Endodermal cell (in vitro differentiated cells): ENCODE data around the gene UMODL1. TPM values are rescaled to one million over a fixed set of nuclear protein-coding genes. Genes with fewer than 3 reads are reported as not detected.

ENCODE experiments used
- DNase-seq: peaks from one replicate; pipeline ENCODE4 v3.0.0-alpha.2; 2017
- H3K27ac ChIP-seq: 2 replicates; pipeline ENCODE4 v1.5.1; 2013; ENCODE audit warnings: mild to moderate bottlenecking, low read depth, low read length, moderate library complexity
- H3K27me3 ChIP-seq: 2 replicates; pipeline ENCODE4 v1.6.1; 2013; ENCODE audit warnings: mild to moderate bottlenecking, low read length, moderate library complexity; ENCODE audit not compliant: insufficient read depth, control insufficient read depth, poor library complexity, severe bottlenecking
- H3K36me3 ChIP-seq: 2 replicates; pipeline ENCODE4 v1.7.0; 2013; ENCODE audit warnings: mild to moderate bottlenecking, low read length, moderate library complexity; ENCODE audit not compliant: control insufficient read depth, insufficient read depth
- H3K4me1 ChIP-seq: one replicate; pipeline ENCODE4 v1.7.0; 2013; ENCODE audit warnings: low read length; ENCODE audit not compliant: control insufficient read depth, insufficient read depth
- H3K4me3 ChIP-seq: 2 replicates; pipeline ENCODE4 v1.5.1; 2013; ENCODE audit warnings: mild to moderate bottlenecking, low read length, moderate library complexity
- H3K9ac ChIP-seq: 2 replicates; pipeline ENCODE4 v1.6.1; 2013; ENCODE audit warnings: mild to moderate bottlenecking, low read length, moderate library complexity; ENCODE audit not compliant: poor library complexity, severe bottlenecking; ENCODE audit errors: extremely low read depth
- H3K9me3 ChIP-seq: 2 replicates; pipeline ENCODE4 v1.6.1; 2013; ENCODE audit warnings: mild to moderate bottlenecking, low read length, moderate library complexity; ENCODE audit not compliant: control insufficient read depth
- H3K27ac Mint-ChIP-seq: 2 replicates; pipeline ENCODE4 v1.8.0; 2020; ENCODE audit warnings: mixed read lengths
- H3K27me3 Mint-ChIP-seq: 2 replicates; pipeline ENCODE4 v1.8.0; 2021; ENCODE audit warnings: mild to moderate bottlenecking, mixed read lengths; ENCODE audit not compliant: insufficient read depth
- H3K36me3 Mint-ChIP-seq: 2 replicates; pipeline ENCODE4 v1.8.0; 2020; ENCODE audit warnings: low read depth, mixed read lengths
- H3K4me1 Mint-ChIP-seq: 2 replicates; pipeline ENCODE4 v1.8.0; 2020; ENCODE audit warnings: mixed read lengths
- H3K4me3 Mint-ChIP-seq: 2 replicates; pipeline ENCODE4 v1.8.0; 2020; ENCODE audit warnings: mild to moderate bottlenecking, moderate library complexity, mixed read lengths
- H3K9me3 Mint-ChIP-seq: 2 replicates; pipeline ENCODE4 v1.8.0; 2020; ENCODE audit warnings: mild to moderate bottlenecking, mixed read lengths
- WGBS, 2 experiments: methylation state at CpG; one replicate each; pipeline versions ENCODE4 v1.1.5 to v1.1.7; 2013; ENCODE audit warnings: missing lambda C conversion rate in 2 of 2, mixed read lengths in 1 of 2; ENCODE audit not compliant: insufficient coverage in 1 of 2, insufficient read length in 1 of 2; 5-methylcytosine and 5-hydroxymethylcytosine counted together
- total RNA-seq, 2 donors: library from RNA; stranded (reverse); fragmentation: NEBNext Ultra II Directional in 1 of 2; extraction: Animal tissue kit (Norgen Biotek cat#: 25700) in 1 of 2; gene quantifications; 2 replicates in 1 of 2; 3 replicates in 1 of 2; pipeline ENCODE4 v1.2.1, GENCODE V29; 2021
- TF ChIP-seq, protein P1 (sequence below): fragments of 200-600 bp; sonication (generic); conservative IDR thresholded peaks from 2 replicates; pipeline ENCODE4 v1.5.0; 2021; ENCODE audit warnings: antibody characterized with exemption, mild to moderate bottlenecking

The UMODL1 gene
- total RNA-seq, 2 donors from 2014 or later: 0.24 to 0.49 TPM

DNA sequence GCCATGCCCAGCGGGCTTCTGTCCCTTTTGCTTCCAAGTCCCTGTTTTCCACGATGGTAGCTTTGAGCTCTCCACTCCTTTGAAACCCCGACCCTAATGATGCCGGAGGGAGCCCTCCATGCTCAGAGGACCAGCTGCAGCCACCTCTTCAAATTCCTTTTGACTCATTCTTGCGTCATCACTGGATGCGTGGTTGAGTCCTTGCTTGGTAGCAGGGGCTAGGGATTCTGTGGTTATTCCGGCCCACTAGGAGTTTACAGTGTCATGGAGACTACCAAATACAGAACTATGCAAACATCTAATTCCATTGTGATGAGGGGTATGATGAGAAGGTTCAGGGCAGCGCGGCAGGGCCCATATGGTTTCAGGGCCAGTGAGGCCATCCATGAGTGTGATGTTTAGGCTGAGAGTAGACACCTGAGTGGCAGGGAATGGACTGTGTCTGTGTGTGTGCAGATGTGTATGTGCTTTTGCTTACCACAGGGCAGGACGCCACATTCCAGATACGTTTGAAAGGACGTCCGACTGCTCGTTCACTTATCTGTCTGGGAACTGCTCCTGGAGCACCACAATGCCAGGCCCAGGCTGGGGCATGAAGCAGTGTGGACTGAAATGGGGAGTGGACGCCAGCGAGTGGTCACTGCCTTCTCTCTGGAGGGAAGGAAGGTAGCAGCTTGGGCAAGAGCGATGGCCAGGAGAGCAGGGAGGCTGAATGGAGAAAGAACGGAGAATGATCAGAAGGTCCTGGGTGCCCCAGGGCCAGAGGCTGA is 30.5 kb upstream of the UMODL1 start:
- 77 to 93% methylated on average over 12 to 18 of the region's 18 CpGs for WGBS, 2 experiments
- no peaks in the 10 kb centered on the region for H3K36me3 Mint-ChIP-seq
- Histone ChIP-seq H3K36me3 (no peaks in the 10 kb centered on the region), H3K27ac (peak overlapping the region; percentile 53), H3K4me1 (no peaks in the 10 kb centered on the region), H3K4me3 (no peak overlapping the region), H3K9ac (no peak overlapping the region), H3K27me3 (no peaks in the 10 kb centered on the region), H3K9me3 (no peaks in the 10 kb centered on the region)
- peaks cover 2% of the 10 kb centered on the region for H3K4me1 Mint-ChIP-seq
- H3K4me3 Mint-ChIP-seq: no peak overlapping the region
- H3K27me3 Mint-ChIP-seq: no peaks in the 10 kb centered on the region
- H3K9me3 Mint-ChIP-seq: peaks cover 3% of the 10 kb centered on the region
- DNase-seq: no peak
- TF ChIP-seq, protein P1, sequence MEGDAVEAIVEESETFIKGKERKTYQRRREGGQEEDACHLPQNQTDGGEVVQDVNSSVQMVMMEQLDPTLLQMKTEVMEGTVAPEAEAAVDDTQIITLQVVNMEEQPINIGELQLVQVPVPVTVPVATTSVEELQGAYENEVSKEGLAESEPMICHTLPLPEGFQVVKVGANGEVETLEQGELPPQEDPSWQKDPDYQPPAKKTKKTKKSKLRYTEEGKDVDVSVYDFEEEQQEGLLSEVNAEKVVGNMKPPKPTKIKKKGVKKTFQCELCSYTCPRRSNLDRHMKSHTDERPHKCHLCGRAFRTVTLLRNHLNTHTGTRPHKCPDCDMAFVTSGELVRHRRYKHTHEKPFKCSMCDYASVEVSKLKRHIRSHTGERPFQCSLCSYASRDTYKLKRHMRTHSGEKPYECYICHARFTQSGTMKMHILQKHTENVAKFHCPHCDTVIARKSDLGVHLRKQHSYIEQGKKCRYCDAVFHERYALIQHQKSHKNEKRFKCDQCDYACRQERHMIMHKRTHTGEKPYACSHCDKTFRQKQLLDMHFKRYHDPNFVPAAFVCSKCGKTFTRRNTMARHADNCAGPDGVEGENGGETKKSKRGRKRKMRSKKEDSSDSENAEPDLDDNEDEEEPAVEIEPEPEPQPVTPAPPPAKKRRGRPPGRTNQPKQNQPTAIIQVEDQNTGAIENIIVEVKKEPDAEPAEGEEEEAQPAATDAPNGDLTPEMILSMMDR: no peak
- no peak overlapping the region for H3K27ac Mint-ChIP-seq

DNA sequence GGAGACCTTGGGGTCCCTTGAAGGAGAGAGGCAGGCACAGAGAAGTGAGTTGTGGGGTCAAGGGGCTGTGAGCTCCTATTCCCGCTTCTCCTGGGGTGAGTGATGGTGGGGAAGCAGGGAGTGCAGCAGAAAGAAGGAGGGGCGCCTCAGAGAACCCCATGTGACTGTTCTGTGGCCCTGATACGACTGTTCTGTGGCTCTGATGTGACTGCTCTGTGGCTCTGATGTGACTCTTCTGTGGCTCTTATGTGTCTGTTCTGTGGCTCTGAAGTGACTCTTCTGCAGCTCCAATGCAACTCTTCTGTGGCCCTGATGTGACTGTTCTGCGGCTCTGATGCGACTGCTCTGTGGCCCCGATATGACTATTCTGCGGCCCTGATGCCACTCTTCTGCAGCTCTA is 29.9 kb upstream of the UMODL1 start:
- Histone ChIP-seq H3K27ac (no peak overlapping the region), H3K27me3 (no peaks in the 10 kb centered on the region), H3K9ac (no peak overlapping the region), H3K4me3 (no peak overlapping the region), H3K4me1 (no peaks in the 10 kb centered on the region), H3K9me3 (no peaks in the 10 kb centered on the region), H3K36me3 (no peaks in the 10 kb centered on the region)
- TF ChIP-seq, protein P1: no peak
- Mint-ChIP-seq H3K4me3 (no peak overlapping the region), H3K9me3 (peaks cover 3% of the 10 kb centered on the region), H3K36me3 (no peaks in the 10 kb centered on the region), H3K27me3 (no peaks in the 10 kb centered on the region), H3K4me1 (peaks cover 2% of the 10 kb centered on the region), H3K27ac (no peak overlapping the region)
- WGBS, 2 experiments: 95 to 96% methylated on average over 5 to 7 of the region's 7 CpGs
- no peak for DNase-seq

DNA sequence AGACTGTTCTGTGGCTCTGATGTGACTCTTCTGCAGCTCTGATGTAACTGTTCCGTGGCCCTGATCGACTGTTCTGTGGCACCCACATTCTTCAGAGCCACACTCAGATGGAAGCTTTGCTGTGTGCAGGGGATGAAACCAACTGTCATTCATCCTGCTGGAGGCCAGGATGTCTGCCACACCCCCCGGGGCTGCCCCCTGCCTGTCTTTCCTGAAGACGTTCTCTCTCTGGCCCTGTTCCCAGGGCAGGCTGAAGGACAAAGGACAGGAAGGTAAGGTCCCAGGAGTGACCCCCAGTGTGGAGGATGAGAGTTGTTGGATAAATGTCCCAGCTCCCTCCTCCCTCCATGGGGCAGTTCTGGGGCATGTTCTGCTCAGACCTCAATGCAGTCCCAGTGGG is 29.4 kb upstream of the UMODL1 start:
- Mint-ChIP-seq H3K9me3 (peaks cover 3% of the 10 kb centered on the region), H3K27me3 (no peaks in the 10 kb centered on the region), H3K36me3 (no peaks in the 10 kb centered on the region), H3K27ac (no peak overlapping the region), H3K4me1 (peaks cover 2% of the 10 kb centered on the region), H3K4me3 (no peak overlapping the region)
- TF ChIP-seq, protein P1: no peak
- no peaks in the 10 kb centered on the region for H3K4me1 ChIP-seq
- DNase-seq: no peak
- no peak overlapping the region for H3K27ac ChIP-seq
- 86 to 94% methylated on average over 2 to 4 of the region's 4 CpGs for WGBS, 2 experiments
- H3K9ac ChIP-seq: no peak overlapping the region
- H3K36me3 ChIP-seq: no peaks in the 10 kb centered on the region
- H3K4me3 ChIP-seq: no peak overlapping the region
- H3K9me3 ChIP-seq: no peaks in the 10 kb centered on the region
- no peaks in the 10 kb centered on the region for H3K27me3 ChIP-seq
